BE2C (cell line): ENCODE measurements around the gene CADM1.

Experiments used
- DNase-seq: peaks from one replicate; pipeline ENCODE4 v3.0.0-alpha.2; 2020
- H3K27me3 ChIP-seq: fragments of 250-450 bp; sonication (Bioruptor Pico); 2 replicates; pipeline ENCODE4 v1.5.1; 2020; ENCODE audit warnings: mild to moderate bottlenecking
- H3K36me3 ChIP-seq: fragments of 250-450 bp; sonication (Bioruptor Pico); 2 replicates; pipeline ENCODE4 v1.5.1; 2020; ENCODE audit warnings: mild to moderate bottlenecking
- H3K4me1 ChIP-seq: fragments of 250-450 bp; sonication (Bioruptor Pico); 2 replicates; pipeline ENCODE4 v1.5.1; 2020
- H3K4me3 ChIP-seq: 2 replicates; pipeline ENCODE4 v1.5.1; 2011; ENCODE audit warnings: low read depth, low read length
- H3K9me3 ChIP-seq: fragments of 250-450 bp; sonication (Bioruptor Pico); 2 replicates; pipeline ENCODE4 v1.5.1; 2020
- TF ChIP-seq, protein P1 (sequence below): IDR thresholded peaks from 2 replicates; pipeline ENCODE4 v1.5.1; 2012; ENCODE audit warnings: mild to moderate bottlenecking, low read depth, low read length

The CADM1 gene

DNA sequence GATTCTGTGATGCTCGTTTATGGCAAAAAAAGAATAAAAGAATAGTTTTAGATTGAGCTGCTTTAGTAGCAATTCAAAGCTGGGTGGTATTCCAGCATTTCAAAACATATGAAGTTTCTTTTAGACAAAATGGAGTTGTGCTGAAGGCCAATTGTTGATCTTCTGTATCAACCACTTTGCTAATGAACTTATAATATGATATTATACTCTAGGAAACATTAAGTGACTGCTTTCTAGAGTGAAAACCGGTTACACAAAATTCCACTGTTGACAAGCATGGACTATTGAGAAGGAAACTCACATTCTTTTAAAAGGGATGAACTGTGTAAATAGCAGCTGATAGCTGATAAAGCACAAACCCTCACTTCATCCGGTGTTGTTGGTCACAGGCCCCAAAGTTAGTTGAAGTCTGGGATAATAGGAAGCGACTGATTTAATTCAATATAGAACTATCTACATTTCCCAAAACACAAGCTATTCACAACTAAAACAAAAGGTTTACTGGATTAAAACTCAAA, 255.1 kb downstream of the CADM1 start:
- no peak for DNase-seq
- no peaks in the 10 kb centered on the region for H3K9me3 ChIP-seq
- TF ChIP-seq, protein P1, sequence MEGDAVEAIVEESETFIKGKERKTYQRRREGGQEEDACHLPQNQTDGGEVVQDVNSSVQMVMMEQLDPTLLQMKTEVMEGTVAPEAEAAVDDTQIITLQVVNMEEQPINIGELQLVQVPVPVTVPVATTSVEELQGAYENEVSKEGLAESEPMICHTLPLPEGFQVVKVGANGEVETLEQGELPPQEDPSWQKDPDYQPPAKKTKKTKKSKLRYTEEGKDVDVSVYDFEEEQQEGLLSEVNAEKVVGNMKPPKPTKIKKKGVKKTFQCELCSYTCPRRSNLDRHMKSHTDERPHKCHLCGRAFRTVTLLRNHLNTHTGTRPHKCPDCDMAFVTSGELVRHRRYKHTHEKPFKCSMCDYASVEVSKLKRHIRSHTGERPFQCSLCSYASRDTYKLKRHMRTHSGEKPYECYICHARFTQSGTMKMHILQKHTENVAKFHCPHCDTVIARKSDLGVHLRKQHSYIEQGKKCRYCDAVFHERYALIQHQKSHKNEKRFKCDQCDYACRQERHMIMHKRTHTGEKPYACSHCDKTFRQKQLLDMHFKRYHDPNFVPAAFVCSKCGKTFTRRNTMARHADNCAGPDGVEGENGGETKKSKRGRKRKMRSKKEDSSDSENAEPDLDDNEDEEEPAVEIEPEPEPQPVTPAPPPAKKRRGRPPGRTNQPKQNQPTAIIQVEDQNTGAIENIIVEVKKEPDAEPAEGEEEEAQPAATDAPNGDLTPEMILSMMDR = no peak
- H3K4me1 ChIP-seq = peaks cover 47% of the 10 kb centered on the region
- H3K36me3 ChIP-seq = no peaks in the 10 kb centered on the region
- H3K27me3 ChIP-seq = no peaks in the 10 kb centered on the region
- no peak overlapping the region for H3K4me3 ChIP-seq

- no peak overlapping the region for H3K4me3 ChIP-seq
- TF ChIP-seq, protein P1 = no peak
- no peak for DNase-seq
- H3K9me3 ChIP-seq = no peaks in the 10 kb centered on the region
- no peaks in the 10 kb centered on the region for H3K36me3 ChIP-seq
- H3K4me1 ChIP-seq = peaks cover 56% of the 10 kb centered on the region
- no peaks in the 10 kb centered on the region for H3K27me3 ChIP-seq
These were observed 256.3 kb downstream of the CADM1 start for GRCh38 chr11:115247953-115248352.

DNA sequence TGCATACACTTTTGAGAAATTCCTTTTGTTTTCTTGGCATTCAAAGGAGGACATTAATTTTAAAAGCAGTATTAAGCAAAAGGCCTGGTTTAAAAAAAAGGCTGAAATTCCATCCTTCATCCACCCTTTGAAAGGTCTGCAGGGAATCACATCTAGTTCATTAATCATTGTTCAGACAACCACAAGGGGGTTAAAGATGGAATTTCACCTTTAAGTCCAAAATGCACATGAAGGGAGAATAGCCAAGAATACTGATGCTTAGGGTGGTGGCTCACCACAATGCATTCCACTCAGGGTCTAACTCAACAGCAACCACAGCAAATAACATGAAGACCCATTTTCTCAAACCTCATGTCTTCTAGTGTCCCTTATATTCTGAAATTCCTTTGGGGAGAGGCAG, 256.9 kb downstream of the CADM1 start:
- Histone ChIP-seq H3K36me3 (no peaks in the 10 kb centered on the region), H3K27me3 (no peaks in the 10 kb centered on the region), H3K4me1 (peaks cover 60% of the 10 kb centered on the region), H3K4me3 (no peak overlapping the region), H3K9me3 (no peaks in the 10 kb centered on the region)
- DNase-seq = no peak
- TF ChIP-seq, protein P1 = no peak

DNA sequence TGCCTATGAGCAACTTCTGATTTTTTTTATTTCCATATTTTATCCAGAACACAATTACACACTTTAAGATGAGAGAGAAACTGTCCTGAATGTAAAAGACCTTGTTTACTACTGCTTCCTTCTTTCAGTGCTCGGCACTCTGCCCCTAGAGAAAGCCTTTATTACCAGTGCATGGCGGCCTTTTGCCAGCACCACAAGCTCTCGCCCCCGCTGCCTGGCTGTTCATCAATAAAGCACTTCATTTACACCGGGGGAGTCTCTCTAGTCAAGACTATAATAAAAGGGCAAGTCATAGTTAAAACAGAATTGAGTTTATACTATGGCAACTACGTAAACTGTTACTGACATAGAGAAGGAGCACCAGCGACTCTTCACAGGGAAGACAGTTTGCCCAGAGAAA, 259.5 kb downstream of the CADM1 start:
- TF ChIP-seq, protein P1 = no peak
- Histone ChIP-seq H3K27me3 (no peaks in the 10 kb centered on the region), H3K9me3 (no peaks in the 10 kb centered on the region), H3K4me1 (peaks cover 49% of the 10 kb centered on the region), H3K36me3 (peaks cover 8% of the 10 kb centered on the region), H3K4me3 (no peak overlapping the region)
- no peak for DNase-seq

GRCh38 chr11:115244296-115244695, 259.9 kb downstream of the CADM1 start:
- TF ChIP-seq, protein P1 = no peak
- H3K9me3 ChIP-seq = no peaks in the 10 kb centered on the region

GRCh38 chr11:115242982-115243381, 261.2 kb downstream of the CADM1 start:
- Histone ChIP-seq H3K4me1 (peaks cover 44% of the 10 kb centered on the region), H3K27me3 (no peaks in the 10 kb centered on the region), H3K9me3 (no peaks in the 10 kb centered on the region), H3K4me3 (no peak overlapping the region), H3K36me3 (peaks cover 19% of the 10 kb centered on the region)
- TF ChIP-seq, protein P1 = no peak
- no peak for DNase-seq

More at GRCh38 chr11:115244296-115244695, 259.9 kb downstream of the CADM1 start:
- H3K4me3 ChIP-seq = no peak overlapping the region
- H3K4me1 ChIP-seq = peaks cover 49% of the 10 kb centered on the region
- peaks cover 9% of the 10 kb centered on the region for H3K36me3 ChIP-seq
- H3K27me3 ChIP-seq = no peaks in the 10 kb centered on the region
- no peak for DNase-seq
